Amniotic epithelial cell (primary cell): ENCODE results near the gene EME2.
"Not testable (repeated sequence)": the region's sequence is repeated elsewhere in the genome, so short reads cannot be mapped to it uniquely, and the experiment has no call there.

Experiments
- DNase-seq: peaks from one replicate; pipeline ENCODE4 v3.0.0-alpha.2; 2010; ENCODE audit warnings: low read depth

The EME2 gene

DNA sequence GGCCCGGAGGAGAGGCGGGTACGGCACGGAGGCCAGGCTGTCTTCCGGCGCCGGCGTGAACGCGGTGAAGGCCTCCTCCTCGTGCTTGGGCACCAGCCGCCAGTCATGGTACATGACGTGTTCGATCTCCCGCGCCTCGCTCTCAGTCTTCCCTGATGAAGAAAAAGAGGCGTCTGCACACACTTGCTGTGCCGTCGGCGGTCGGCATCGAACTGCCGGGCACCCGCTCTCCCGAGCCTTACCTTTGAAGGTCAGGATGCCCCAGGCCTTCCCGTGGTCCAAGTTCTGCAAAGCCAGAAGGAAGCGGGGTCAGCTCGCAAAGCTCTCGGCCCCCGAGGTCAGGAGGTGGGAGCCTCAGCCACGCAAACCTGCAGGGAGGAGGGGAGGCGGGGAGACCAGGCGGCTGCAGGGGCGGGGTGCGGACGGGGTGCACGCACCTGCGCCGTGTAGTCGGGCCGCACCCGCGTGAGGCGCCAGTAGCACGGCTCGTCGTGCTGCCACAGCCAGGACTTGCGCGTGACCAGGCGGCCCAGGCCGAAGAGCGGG, at the start of gene EME2:
Gene EME2 (plus strand): TSS at position 449 of the 546 bp plus-strand sequence. CDS start 418 bp downstream, outside the sequence.
- peak; percentile 32 for DNase-seq

- peak; percentile 31 for DNase-seq
Measured at GRCh38 chr16:1723450-1724147, 49.0 kb upstream of the EME2 start.

DNA sequence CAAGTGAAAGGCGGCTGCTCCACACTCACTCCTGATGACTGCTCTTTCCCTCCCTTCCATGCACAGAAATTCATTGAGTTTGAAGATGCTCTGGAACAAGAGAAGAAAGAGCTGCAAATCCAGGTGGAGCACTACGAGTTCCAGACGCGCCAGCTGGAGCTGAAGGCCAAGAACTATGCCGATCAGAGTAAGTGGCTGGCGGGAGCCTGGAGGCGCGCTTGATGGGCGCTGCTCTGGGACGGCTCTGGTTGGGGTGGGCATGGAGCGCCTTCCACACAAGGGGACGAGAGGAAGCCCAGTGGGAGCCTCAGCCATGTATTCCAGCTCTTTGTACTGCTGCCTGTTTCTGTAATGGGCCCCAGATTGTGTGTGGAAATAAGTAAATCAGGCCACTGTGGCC, 48.1 kb upstream of the EME2 start:
- no peak for DNase-seq

DNA sequence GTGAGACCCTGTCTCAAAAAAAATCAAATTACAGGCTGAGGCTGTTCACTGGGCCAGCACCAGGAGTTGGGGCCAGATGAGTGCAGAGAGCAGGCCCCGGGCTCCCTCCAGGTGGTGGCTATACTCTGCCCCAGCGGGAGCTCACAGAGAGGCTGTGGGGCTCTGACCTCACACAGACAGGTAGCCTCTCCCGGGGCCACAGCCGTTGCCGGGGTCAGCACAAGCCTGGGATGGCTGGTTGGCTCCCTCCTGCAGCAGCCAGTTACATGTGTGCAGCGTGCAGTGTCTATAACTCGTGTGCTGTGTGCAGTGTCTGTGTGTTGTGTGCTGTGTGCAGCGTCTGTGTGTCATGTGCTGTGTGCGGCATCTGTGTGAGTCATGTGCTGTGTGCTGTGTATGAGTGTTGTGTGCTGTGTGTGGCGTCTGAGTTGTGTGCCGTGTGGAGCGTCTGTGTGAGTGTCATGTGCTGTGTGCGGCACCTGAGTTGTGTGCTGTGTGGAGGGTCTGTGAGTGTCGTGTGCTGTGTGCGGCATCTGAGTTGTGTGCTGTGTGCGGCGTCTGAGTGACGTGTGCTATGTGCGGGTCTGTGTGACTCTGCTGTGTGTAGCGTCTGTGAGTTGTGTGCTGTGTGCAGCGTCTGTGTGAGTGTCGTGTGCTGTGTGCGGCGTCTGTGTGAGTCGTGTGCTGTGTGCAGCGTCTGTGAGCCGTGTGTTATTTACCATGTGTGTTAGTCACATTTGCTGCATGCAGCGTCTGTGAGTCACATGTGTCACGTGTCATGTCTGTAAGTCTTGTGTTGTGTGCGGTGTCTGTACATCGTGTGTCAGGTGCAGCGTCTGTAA, 45.7 kb upstream of the EME2 start:
- DNase-seq, result no peak

GRCh38 chr16:1727651-1728624, 44.7 kb upstream of the EME2 start:
- DNase-seq, result no peak

DNA sequence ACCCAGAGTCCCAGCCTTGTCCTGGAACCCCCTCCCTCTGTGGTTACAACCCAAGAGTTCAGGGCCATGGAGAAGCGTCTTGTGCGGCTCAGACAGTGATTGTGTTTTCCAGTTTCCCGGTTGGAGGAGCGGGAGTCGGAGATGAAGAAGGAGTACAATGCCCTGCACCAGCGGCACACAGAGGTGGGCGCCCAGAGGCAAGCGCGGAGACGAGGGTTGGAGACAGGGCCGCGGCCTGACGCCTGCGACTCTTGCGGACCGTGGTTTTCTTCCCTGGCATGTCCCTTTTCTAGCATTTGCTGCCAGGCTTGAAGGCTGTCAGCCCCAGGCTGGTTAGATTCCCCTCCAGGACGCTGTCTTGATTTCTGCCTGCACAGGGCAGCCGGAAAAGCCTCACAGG, 43.6 kb upstream of the EME2 start:
- DNase-seq, result no peak

DNA sequence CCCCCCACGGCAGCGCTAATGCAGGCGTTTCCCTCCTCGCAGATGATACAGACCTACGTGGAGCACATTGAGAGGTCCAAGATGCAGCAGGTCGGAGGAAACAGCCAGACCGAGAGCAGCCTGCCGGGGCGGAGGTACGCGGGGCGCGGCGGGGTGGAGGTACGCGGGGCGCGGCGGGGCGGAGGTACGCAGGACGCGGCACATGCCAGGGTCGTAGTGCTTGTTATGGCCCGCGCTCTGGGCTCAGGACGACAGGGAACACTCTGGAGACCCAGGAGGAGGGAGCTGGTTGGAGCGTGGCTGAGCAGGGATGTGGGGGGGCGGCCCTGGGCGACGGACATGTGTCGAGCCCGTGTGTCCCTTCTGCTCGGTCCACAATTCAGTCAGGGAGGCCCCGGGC, 43.2 kb upstream of the EME2 start:
- no peak for DNase-seq

DNA sequence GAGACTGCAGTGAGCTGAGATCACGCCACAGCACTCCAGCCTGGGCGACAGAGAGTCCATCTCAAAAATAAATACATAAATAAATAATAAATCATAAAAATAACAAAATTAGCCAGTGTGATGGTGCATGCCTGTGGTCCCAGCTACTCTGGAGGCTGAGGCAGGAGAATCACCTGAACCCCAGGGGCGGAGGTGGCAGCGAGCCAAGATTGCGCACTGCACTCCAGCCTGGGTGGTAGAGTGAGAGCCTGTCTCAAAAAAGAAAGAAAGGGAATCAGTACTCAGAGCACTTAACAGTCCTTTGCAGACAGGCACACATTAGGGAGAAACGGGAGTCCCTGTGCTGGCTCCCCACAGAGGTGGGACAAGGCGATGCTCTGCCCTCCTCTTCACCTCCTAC, 41.5 kb upstream of the EME2 start:
- DNase-seq, result no peak

GRCh38 chr16:1731603-1732002, 41.0 kb upstream of the EME2 start:
- no peak for DNase-seq

DNA sequence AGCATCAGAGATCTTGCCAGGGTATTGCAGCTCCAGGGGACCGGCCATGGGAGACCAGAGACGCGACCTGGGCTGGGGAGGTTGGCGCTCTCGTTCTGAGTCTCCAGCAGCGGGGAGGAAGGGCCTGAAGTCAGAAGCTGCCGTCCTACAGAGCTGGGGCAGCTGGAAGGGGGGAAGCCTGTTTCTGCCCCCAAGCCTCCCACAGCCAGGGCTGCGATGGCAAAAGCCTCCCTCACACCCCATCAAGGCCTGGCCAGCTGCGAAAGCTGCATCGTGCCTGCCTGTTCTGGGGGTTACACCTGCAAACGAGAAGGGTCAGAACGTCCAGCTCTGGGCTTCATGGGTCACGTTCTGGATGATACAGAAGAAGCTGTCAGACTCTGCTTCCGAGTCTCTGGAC, 40.5 kb upstream of the EME2 start:
- DNase-seq, result no peak

- not testable (repeated sequence) for DNase-seq
Measured at GRCh38 chr16:1732551-1732987, 40.0 kb upstream of the EME2 start.

- DNase-seq, result no peak
Measured at GRCh38 chr16:1734123-1734522, 38.5 kb upstream of the EME2 start.

DNA sequence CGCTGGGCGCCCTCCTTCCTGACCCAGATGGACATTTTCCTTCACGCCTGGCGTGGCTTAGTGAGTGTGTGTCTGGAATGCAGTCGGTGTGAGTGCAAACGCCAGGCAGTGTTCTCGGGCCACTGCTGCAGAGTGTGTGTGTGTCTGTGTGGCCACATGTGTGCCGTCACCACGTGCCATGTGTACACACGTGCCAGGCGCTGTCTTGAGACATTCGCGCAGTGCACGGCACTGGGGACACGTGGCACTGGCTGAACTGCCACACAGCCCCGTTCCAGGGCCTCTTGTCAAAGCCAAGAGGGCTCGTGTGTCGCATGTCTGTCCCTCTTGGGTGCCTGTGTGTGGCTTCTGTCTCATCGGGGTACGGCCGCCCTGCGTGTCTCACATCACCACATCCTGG, 37.8 kb upstream of the EME2 start:
- no peak for DNase-seq

DNA sequence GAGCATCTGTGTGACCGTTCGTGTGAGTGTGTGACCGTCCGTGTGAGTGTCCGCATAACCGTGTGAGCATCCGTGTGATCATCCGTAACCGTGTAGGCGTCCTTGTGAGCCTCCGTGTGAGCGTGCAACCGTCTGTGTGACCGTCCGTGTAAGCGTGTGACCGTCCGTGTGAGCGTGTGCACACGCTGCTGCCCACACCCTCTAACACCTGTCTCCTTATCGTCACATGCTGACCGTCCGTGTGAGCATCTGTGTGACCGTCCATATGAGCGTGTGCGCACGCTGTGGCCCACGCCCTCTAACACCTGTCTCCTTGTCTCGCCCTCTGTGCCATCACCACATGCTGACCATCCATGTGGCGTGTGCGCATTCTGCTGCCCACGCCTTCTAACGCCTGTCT, 32.4 kb upstream of the EME2 start:
- DNase-seq, result no peak

DNA sequence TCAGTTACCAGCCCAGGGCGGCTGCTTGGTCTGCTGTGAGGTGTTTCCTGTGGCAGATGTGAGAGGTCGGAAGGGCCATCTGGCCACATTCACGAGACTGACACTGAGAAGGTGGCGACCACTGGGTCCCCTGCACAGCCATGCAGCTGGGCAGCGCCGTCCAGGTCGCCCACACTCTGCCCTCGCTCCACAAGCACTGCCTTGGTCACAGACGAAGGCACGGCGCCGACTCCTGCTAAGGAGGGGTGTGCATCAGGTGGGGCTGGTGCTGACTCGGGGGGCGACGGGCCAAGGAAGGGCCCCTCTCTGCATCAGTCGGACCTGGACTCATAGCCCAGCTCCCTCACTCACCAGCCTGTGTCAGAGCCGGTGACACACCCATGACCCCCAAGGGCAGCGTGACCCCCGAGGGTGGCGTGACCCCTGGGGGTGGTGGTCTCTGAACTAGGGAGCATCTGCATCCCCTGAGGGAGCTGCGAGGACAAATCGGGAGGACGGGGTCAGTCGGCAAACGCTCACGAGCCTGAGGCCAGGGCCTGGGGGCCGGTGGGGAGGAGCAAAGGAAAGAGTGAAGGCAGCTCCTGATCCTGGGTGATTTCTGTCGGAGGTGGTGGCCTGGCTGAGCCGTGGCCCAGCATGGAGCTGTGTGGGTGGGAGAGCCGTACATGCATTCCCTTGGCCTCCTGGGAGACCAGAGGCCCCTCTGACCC, 31.7 kb upstream of the EME2 start:
- DNase-seq, result no peak

DNA sequence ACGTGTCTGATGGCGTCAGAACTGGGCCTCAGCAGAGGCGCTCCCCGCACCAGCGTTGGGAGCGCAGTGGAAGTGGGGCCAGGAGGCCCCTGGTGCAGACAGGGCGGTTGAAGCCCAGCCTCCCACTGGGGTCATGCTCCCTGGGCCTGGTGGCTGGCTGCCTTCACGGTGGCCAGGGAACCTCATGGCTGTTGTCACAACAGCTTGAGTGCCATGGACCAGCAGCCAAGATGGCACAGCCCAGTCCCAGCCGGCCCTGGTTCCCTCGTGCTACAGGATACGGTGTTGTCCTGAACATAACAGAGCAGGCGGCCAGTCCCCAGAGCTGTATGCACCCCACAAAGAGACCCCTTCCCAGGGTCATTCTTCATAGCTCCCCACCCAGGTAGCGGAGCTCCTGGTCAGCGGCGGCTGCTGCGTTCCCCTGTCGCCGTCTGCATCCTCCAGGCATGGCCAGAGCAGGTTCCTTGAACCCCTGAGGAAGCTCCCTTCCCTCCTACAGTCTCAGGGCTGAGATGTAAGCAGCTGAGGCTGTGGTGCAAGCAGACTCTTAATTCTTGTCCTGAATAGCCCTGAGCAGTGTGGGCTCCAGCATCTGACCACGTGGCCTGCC, 31.0 kb upstream of the EME2 start:
- no peak for DNase-seq

- DNase-seq, result no peak
Measured at GRCh38 chr16:1743376-1744337, 29.0 kb upstream of the EME2 start.

GRCh38 chr16:1744338-1744840, 28.2 kb upstream of the EME2 start:
- DNase-seq, result no peak

DNA sequence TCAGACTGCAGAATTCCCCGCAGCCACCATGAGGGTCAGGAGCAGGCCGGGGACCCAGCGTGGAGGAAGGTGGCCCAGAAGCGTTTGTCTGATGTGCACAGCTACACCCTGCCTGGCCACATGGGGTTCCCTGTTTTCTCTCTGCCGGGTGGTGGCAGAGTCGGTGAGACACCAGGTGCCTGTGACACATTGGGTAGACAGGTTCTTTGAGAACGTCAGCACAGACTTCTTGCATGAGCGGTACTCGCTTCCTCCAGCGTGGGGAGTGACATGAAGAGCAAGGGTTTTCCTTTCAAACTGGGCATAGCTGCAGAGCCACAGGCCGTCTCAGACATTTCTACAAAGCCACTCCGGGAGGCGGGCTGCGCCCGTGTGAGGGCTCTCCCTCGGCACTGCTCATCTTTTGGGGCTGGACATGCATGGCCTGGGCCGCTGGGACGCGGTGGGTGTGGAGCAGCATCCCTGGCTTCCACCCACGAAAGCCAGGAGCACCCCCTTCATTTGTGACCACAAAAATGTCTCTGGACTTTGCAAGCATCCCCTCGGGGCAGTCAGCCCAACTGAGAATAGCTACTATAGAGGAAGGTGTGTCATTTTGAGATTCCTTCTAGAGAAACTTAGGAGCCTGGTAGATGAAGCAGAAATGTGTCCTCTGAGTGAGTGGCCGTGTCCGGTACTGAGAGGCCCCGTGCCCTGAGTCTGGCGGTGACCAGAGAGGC, 27.3 kb upstream of the EME2 start:
- peak; percentile 73 for DNase-seq
